HG03442 (cell line): ENCODE data around the gene NTMT1.
"Not testable (repeated sequence)": the region's sequence is repeated elsewhere in the genome, so short reads cannot be mapped to it uniquely, and the experiment has no call there.

Experiments
- ATAC-seq: cut with Tn5 transposase; IDR thresholded peaks from one replicate; pipeline ENCODE4 v1.9.1; 2021; ENCODE audit warnings: mild to moderate bottlenecking, moderate library complexity; ENCODE audit not compliant: unreplicated experiment

The NTMT1 gene

DNA sequence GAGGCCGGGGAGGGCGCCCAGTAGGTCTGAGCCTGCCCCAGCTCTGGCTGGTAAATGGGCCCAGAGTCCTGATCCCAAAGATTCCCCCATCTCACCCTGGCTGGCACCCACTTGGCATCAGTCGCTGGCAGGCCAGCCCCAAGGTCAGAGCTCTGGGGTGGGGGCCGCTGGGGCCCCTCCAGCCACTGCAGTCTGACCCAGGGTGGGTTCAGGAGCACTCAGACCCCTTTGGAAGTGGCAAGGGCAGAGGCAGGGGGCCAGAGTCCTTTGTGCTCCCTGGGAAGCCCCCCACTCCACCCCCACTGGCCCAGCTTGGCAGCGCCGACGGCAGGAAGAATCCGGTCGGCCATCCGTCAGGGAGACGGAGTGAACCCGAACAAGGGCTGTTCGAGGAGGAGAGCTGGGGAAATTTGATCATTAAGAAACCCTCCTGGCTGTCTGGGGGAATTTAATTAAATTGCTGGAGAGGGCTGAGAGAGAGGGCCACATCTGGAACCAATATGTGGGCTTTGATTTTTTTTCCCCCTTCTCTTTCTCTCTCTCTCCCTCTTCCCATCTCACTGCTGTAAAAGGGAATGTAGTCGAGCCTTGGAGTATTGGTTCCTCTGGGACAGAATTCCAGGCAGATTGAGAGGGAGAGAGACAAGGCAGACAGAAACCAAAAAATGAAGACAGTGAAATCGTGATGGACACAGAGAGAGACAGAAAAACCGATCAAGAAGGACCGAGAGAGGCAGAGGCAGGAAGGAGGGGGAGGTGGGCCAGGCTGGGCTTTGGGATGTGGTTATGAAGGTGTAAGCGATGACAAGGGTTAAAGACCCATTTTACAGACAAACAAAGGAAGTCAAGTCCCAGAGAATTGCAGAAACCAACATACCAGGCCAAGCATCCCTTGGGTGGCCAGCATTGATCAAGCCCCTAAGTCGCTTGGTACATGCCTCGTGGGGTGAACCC lies 24.0 kb downstream of the NTMT1 start:
- ATAC-seq: no peak

DNA sequence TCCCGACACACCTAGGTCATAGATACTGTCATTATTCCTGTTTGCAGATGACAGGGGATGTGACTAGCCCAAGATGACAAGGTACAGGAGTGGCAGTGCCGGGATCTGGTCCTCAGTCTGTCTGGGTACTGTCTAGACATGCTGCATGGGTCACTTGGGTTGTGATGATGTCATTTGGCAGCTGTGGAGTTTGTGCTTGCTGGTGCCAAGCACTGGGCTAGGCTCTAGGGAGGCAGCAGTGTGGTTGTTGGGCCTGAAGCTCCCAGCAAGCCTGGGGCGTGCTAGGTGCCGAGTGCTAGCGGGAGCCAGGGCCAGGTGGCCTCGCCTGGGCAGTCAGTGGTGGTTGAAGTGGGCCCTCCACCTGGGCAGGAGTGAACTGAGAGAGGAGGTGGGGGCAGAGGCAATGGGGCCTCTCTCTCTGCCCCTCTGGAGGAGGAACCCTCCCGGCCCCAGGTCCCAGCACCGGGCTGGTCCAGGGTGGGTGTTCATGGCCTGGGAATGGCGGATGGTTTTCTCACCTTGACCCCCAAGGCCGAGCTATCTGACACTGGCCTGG lies 24.8 kb downstream of the NTMT1 start:
- ATAC-seq: no peak

DNA sequence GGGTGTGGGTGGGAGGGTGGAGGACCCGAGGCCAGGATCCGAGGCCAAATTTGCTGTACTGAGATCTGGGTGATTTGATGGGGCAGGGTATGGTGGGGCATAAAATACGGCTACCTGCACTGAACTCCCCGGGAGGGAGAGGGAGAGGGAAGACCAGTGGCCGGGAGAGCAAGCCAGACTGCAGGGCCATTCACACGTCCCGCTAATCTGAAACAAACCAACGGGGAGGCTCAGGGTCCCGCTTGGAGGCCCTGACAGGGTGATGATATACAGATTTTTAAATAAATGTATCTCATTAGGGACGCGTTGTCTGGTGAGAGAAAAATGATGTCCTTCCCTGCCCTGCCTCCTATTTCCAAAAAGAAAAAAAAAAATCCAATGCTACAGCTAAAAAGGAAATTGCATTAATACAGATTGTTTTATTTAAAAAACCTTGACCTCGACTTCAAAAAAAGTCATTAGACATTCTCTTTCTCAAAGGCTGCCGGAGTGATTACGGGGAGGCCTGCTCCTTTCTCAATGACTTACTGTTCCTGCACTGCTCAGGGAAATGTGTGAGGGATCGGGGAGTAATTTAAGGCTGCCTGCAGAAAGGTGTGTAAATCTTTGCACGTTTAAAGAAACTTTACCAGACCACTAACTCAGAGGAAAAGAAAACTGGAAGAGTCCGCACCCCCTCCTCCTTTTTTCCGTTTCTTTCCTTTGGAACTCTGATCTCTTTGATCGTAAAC lies 28.0 kb downstream of the NTMT1 start:
- no peak for ATAC-seq

DNA sequence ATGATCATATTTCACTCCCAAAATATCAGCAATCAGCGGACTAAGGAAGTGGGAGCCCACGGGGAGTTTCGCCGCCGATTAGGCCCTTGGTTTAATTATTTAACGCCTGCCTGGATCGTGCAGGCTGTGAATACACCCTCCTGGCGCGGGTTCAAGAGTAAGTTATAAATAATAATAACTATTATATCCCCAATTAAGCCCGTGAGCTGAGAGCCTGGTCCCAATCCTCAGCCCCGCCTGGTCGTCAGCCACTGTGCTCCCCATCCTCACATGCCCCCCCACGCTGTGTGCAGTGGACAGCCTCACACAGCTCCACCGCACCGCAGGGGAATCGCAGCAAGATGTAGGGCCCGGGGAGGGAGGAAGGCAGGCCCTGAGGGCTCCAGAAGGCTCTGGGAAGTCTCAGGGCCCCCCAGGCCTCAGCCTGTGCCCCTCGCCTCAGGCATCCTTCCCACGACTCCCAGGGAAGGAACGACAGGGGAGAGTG lies 28.6 kb downstream of the NTMT1 start:
- no peak for ATAC-seq

DNA sequence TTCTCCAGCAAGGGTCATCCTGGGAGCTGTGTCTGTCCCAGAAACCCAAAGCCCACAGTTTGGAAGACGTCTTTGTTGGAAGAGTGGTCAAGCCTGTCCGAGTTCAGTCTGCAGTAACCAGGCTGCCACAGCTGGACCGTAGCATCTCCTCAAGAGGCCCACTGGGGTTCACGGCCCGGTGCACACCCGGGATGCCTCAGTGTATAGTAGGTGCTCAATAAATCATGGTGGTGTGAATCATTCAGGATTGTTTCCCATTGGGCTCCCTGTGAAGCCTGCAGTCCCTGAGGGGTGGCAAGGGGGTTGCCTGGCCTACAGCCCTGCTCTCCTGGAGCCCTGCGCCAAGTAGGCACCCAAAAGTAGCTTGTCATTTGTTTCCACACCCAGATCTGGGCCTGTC lies 29.2 kb downstream of the NTMT1 start:
- ATAC-seq: no peak

DNA sequence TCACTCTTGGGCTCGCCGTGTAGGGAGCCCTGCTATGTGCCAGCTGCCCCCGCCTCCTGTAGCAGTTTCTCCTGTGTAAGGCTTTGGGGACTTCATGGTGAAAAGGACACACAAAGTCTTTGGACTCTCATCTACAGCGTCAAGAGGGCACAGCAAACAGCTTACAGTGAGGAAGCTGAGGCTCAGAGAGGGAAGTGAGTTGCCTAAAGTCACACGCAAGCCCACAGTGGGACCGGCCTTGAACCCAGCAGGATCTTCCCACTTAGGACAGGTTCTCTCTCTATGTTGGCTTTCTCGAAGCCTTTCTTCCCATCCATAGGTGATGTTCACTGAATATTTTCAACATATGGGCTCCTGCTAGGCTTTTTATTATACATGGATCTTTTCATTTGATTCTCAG lies 29.7 kb downstream of the NTMT1 start:
- no peak for ATAC-seq

DNA sequence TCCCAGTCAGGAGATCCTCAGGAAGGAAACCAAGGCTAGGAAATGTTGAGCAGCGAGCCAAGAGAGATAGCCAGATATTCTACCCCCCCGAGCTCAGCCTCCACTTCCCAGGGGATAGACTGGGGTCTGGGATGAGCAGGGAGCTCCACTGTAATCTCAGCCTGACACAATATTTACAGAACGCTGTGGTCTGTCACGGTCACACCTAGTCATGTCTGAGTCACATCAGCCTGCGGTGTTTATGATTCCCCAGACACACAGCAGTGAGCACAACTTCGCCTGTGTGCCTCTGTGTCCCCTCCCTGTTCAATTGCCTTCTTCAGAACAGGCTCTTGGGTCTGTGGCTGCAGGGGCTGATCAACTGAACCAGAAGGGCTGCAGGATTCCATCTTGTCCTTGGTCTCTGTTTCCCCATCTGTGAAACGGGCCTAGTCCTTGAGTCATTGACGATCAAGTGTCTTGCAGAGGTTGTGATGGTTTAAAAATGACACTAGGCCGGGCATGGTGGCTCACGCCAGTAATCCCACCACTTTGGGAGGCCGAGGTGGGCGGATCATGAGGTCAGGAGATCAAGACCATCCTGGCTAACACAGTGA lies 30.9 kb downstream of the NTMT1 start:
- ATAC-seq: no peak

DNA sequence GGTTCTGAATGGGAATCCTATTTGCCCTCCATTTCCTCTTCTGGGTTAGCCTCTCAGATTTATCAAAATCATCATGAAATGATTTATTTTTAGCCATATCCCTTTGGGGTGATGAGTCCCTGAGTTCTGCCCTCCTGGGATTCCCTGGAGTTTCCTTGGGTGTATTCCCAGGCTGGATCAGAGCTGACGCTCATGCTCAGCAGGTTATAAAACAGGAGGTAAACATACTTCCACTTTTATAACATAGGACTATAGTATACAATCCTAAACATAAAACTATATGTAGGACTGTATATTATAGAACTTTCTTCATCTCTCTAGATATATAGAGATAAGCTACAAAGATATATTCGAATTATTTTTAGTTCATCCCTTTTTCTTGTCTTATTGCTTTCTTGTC lies 35.1 kb downstream of the NTMT1 start:
- ATAC-seq: no peak

DNA sequence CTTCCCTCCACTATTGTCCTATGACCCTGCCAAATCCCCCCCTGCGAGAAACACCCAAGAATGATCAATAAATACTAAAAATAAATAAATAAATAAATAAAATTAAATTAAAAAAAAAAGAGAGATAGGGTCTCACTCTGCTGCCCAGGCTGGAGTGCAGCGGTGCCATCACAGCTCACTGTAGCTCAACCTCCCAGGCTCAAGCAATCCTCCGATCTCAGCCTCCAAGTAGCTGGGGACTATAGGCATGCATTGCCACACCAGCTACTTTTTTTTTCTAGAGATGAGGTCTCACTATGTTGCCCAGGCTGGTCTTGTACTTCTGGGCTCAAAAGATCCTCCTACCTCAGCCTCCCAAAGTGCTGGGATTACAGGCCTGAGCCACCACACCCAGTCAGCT lies 36.3 kb downstream of the NTMT1 start:
- not testable (repeated sequence) for ATAC-seq

DNA sequence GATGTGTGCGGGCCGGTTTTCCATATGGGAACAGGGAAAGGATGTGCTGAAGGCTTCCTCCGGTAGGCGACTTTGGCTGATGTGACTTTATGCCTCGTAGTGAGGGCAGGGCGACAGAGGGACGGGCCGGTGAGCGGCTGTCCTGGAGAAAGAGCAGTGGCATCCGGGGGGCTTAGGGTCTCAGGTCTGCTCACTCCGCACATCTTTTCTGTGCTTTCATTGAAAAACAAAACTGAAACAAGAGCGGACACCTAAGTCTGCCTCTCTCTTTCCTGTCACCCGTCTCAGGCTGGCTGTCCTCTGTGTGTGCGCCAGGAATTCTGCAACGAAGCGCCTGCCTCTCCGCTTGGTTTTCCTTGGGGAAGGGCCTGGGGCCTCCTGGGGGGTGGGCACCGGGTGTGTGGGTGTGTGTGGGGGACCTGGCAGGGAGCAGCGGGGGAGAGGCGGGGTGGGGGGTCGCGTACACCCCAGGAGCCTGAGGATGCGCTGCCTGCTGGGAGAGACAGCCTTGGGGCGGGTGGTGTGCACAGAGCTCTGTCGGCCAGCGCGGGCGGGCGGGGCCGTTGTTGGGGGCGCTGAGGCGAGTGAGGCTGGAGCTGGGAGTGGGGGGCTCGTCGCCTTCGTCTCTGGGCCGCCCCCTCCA lies 38.9 kb downstream of the NTMT1 start:
- no peak for ATAC-seq

DNA sequence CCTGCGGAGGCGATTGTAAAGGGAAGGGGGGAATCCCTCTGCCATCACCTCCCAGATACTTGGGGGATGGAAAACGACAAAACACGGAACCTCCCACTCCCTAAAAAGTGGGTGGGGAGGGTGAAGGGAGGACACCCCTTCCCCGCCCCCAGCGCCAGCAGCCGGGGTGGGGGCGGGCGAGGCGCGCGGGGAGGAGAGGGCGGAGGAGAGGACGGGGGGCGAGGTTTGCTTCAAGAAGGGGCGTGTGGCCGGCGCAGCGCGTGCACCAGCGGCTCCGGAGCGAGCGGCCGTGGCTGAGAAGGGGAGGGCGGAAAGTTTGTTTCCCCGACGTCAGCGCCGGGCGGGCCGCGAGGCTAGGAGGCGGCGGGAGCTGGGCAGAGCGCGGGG lies 39.4 kb downstream of the NTMT1 start, which contains the start of gene PRRX2:
Gene PRRX2 (plus strand): TSS at position 259 of the 387 bp plus-strand sequence. CDS start 221 bp downstream, outside the sequence.
- ATAC-seq: no peak

DNA sequence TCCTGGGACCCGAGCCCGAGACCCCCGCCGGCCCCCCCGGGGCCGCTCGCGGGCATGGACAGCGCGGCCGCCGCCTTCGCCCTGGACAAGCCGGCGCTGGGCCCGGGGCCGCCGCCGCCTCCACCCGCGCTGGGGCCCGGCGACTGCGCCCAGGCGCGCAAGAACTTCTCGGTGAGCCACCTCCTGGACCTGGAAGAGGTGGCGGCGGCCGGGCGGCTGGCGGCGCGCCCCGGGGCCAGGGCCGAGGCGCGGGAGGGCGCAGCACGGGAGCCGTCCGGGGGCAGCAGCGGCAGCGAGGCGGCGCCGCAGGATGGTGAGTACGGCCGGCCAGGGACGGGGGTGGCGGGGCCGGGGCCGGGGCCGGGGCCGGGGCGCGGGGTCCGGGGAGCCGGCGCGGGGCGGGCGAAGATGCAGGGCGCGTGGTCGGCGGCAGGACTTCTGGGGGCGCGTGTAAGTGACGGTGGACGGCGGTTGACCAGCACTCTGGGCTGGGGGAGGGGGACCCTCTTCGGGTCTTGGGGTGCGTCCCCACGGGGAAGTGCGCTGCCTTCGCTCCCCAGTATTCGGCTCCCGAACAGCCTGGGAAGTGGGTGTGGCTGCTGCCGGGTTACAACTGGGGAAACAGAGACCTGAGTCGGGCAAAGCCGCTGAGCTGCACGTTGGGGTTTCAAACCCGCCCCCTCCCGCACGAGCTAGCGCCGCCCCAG lies 40.0 kb downstream of the NTMT1 start:
- no peak for ATAC-seq

DNA sequence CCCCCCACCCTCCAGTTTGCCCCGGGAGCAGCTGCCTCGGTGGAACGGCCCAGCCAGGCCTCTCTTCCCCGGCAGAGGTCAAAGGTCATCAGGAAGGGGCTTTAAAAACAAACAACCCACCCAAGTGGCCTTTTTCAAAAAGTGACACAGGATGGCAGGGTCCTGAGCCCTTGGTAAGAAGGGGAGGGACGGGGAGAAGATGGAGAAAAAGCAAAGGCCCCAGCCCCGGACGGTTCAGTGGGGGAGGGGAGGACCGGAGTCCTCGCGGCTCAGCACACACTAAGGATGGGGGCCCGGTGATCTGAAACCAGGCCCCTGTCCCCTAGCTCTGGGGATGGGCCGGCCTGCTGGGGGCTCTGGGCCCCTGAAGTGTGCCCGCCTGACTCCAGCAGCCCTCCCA lies 40.6 kb downstream of the NTMT1 start:
- no peak for ATAC-seq

DNA sequence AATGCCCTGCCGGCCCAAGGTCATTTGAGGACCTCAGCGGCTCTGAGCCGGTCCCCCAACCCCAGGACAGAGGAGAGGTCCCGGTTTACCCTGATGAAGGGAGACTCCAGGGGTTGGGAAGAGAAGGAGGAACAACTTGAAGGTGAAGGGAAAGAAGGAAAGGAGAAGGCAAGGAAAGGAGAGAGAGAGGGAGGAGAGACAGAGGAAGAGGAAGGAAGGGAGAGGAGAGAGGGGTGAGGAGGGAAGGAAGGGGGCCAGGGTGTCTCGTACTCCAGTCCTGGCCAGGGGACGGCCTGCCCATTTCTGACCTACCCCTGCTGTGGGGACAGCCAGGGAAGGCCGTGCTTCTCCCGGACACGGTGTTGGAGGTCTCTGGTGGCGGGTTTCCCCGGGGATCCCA lies 41.4 kb downstream of the NTMT1 start:
- no peak for ATAC-seq

DNA sequence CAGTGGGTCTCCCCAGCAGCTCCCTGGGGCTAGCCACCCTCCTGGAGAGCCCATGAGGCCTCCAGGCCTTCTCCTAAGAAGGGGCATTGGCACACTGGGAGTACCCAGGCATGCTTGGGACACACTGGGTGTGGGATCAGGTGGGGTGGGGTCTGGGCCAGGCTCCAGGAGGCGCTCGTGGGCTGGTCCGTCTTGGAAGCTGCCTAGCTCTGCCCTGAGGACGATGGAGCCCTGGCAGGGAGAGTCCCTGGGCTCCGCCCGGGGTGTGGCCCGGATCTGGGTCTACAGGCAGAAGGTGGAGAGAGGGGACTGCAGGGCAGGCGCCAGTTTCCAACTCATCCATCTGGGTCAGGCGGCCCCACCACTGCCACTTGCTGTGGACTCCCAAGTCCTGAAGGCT lies 41.9 kb downstream of the NTMT1 start:
- no peak for ATAC-seq

DNA sequence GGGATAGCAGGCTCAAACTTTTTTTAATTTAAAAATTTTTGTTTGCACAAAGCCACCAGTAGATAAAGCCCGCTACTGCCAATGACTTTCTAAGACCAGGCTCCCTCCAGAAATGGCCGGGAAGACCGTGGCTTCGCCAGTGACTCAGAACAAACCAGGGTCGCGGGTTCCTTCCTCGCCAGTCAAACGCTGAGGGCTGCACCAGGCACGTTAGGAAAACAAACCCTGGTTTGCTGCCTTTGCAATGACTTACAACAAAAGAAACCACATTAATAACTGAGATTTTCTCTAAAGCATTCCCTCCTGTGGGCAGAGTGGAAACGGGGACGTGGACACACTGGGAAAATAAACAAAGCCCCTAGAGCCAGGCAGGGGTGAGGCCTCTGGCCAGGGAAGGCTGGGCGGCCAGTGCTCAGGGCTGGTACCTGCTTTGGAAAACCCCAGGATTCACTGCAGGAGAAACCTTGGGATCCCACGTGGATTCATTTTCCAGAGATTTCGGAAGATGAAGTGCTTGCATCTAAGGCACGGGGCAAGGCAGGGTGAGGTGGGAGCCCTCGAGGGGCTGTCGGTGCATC lies 43.3 kb downstream of the NTMT1 start:
- no peak for ATAC-seq

DNA sequence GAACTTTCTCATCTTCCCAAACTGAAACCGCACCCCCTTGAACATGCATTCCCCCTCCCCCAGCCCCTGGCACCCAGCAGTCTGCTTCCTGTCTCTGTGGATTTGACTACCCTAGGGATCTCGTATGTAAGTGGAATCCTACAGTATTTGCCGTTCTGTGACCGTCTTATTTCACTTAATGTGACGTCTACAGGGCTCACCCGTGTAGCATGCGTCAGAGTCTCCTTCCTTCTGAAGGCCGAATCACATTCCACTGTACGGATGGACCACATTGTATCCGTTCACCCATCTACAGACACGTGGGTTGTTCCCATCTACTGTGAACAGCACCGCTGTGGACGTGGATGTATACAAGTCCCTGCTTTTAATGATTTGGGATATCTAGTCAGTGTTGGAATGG lies 44.0 kb downstream of the NTMT1 start:
- ATAC-seq: no peak

DNA sequence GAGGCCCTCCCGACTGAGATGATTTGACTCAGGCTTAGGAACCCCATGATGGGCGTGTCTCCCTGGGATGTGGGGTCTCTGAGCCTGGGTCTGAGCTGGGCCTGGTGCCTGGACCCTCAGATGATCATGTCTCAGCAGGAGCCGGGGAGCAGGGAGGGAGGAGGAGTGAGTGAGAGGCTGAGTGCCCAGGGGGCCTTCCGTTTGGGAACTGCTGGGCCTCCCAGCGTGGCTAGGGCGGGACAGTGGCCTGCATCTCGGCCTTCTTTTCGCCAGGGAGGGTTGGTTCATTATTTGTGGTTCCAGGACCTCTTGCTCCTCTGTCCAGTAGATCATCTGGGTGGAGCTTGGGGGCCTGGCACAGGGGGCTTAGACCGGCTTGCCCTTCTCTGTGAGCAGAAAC lies 45.1 kb downstream of the NTMT1 start:
- no peak for ATAC-seq

DNA sequence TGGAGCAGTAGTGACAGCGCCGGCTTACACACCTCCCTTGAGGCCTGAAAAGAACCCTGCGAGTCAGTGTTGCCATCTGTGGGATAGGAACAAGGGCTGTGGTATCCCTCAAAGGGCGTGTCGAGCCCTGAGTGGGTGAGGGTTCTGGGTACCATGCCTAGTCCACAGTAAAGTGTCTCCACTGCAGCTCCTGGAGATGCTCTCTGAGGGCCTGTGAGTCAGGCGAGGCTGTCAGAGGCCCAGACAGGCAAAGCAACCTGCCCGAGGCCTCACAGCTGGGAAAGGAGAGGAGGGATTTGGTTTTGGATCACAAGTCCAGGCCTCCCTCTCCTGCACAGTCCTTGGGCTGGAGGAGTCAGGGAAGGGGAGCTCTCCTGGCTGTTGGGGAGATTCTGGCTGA lies 45.6 kb downstream of the NTMT1 start:
- ATAC-seq: no peak

DNA sequence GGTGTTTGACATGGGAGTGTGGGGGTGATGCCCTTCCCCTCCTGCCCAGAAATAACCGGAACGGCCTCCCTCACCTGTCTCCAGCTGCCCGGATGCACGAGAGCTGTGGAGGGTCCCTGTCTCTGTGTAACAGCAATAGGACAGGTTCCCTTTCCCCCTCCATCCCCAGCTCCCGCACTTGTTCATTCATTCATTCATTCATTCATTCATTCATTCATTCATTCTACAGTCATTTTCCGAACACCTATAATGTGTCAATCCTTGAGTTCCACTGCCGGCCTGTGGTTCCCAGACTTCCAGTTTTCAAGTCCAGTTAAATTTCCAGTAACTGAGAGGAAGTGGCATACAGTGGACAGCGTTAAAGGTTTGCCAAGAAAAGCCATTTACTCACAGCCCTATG lies 46.7 kb downstream of the NTMT1 start:
- no peak for ATAC-seq
